Epithelial cell of esophagus (primary cell): ENCODE results near the gene ATXN7L1.

Source experiments
- DNase-seq: peaks from one replicate; pipeline ENCODE4 v3.0.0; 2010; ENCODE audit warnings: low read depth
- H3K4me3 ChIP-seq: 2 replicates; pipeline ENCODE4 v1.5.1; 2011; ENCODE audit warnings: mild to moderate bottlenecking, low read length, control low read depth
- TF ChIP-seq, protein P1 (sequence below): IDR thresholded peaks from 2 replicates; pipeline ENCODE4 v1.5.1; 2011; ENCODE audit warnings: low read depth, mild to moderate bottlenecking, low read length, control low read depth, inconsistent platforms; ENCODE audit not compliant: insufficient read depth; ENCODE audit errors: missing control alignments

ATXN7L1 gene

DNA sequence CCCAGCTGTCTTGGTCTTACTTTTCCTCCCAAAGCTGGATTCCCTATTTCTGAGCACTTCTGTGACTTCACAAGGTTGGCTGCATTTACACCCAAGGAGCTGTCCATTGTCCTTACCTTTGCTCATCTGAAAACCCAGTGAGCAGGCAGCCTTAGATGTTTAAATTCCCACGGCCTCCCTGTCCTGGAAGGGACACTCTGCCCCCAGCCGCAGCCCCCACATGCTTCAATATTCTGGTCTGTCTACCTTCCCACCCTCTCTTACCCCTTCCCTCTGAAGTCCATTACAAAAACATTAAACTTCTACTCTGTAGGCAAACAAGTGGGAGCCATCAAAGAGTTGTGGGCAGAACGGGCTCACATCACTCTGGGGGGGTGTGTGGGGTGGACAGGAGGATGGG, 221.3 kb downstream of the ATXN7L1 start:
- DNase-seq: peak; percentile 50
- TF ChIP-seq, protein P1, sequence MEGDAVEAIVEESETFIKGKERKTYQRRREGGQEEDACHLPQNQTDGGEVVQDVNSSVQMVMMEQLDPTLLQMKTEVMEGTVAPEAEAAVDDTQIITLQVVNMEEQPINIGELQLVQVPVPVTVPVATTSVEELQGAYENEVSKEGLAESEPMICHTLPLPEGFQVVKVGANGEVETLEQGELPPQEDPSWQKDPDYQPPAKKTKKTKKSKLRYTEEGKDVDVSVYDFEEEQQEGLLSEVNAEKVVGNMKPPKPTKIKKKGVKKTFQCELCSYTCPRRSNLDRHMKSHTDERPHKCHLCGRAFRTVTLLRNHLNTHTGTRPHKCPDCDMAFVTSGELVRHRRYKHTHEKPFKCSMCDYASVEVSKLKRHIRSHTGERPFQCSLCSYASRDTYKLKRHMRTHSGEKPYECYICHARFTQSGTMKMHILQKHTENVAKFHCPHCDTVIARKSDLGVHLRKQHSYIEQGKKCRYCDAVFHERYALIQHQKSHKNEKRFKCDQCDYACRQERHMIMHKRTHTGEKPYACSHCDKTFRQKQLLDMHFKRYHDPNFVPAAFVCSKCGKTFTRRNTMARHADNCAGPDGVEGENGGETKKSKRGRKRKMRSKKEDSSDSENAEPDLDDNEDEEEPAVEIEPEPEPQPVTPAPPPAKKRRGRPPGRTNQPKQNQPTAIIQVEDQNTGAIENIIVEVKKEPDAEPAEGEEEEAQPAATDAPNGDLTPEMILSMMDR: no peak
- H3K4me3 ChIP-seq: no peak overlapping the region

DNA sequence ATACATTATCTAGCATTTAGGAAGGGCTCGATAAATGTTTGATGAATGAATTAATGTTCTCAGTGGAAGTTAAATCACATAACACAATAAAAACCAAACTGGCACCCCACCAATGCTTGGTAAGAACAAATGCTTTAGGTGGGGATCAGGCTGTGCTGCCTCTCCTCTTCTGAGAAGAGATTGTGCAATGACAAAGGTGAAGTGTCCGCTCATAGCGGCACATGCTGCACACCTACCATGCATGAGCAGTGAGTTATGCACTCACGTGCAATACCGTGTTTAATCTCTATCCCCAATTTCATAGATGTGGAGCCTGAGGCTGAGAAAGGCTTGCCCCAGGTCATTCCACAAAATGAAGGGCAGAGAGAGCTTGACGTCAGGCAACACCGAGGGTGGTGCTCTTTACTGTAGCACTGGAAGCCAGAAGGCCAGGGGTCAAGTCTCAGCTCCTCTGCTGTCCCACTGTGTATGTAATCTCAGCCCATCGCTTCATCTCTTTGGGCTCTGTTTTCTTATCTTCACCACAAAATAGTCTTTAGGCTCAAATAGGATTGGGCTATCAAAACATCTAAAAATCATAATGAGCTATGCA, 222.2 kb downstream of the ATXN7L1 start:
- H3K4me3 ChIP-seq: no peak overlapping the region
- no peak for DNase-seq
- TF ChIP-seq, protein P1: no peak

DNA sequence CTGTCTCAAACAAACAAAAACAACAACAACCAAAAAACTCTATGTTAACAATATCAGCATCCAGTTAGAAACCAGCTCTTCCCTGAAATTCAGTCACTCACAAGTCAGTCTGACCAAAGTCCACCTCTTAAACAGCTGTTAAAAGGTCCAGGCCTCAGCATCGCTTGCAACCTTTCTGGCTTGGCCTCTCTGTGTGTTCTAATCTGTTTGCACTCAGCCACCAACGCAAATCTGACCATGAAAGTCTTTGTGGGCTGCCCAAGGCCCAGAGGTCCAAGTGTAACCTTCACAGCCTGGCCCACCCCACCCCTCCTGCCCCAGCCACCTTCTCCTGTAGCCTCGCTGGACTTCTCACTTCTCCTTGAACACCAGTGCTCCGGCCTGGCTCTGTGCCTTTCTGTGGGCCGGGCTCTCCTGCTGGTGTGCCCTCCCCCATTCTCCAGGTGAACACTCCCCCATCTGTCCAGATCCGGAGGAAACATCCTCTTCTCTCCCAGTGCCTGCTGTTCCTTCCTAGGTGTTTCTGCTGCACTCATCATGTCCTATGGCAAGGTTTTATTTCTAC, 222.9 kb downstream of the ATXN7L1 start:
- TF ChIP-seq, protein P1: no peak
- H3K4me3 ChIP-seq: no peak overlapping the region

DNA sequence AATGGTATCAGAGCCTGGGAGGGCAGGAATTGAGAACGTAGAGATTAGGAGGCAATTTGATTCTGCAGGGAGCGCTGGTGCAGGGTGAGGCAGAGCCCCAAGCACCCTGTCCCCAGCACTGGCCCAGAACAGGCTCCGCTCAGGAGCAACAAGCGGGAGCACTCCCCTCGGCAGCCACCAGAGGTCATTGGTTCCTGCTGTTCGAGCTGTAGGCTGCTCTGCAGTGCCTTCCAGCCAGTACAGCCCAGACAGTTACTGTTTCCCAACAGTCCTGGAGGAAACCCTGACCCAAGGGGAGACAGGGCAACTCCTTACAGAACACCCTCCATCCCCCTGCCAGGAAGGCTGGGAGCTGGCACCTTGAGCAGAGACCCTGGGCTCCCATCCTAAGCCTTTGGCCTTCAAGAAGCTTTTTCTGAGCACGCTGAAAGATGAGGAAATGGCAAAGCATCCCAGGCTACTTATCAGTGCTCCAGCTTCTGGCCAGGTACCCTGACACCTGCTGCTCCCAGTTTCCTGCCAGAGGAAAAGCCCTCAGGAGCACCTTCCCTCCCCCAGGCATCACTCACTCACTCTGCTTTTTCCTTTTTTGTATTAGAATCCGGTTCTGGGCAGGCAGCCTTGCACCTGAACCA, 223.9 kb downstream of the ATXN7L1 start:
- no peak overlapping the region for H3K4me3 ChIP-seq
- DNase-seq: peak; percentile 77
- TF ChIP-seq, protein P1: peak; percentile 94

More for the DNA sequence above, 222.9 kb downstream of the ATXN7L1 start:
- no peak for DNase-seq

DNA sequence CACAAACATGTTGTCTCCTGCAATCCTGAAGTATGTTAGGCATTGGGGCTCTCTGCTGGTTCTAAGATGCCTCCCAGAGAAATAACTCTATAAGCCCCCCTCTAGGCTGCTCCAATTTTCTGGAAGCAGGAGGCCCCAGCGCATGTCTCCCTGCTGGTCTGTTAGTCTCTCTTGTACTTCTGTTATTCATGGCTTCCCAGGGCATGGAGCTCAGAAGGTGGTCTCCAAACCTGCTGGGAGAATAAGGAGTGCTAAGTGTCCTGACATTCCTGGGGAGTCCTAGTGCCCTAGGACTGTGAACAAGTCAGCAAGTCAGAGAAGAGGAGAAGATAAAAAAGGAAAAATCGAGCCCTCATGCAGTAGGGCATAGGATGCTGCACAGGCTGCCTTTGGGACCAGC, 224.6 kb downstream of the ATXN7L1 start:
- no peak for DNase-seq
- TF ChIP-seq, protein P1: no peak

DNA sequence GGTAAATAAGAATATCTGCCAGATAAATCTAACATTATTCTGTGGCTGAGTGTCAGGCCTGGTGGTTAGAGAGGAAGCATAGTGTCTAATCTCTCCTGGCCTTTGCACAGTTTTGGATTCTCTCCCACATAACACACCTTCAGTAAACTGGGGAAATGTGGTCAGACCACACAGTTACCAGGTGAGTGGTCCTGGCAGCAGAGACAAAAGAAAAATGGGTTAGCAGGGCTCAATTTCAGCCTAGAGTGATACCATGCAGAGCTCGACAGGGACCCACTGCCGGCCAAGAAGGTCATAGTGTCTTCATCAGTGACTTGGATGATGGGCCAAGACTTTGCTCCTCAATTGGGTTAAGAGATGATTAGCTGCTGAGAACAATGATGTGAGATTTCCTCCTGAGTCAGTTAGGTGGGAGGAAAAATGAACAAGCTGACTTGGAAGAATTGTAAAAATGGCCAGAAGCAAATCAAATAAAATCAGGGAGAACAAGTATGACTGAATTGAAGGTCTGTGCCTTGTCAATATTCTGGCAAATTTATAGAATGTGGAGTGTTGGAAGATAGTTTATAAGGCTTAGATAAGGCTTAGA, 225.9 kb downstream of the ATXN7L1 start:
- DNase-seq: no peak
- TF ChIP-seq, protein P1: no peak

More for the DNA sequence above, 224.6 kb downstream of the ATXN7L1 start:
- no peak overlapping the region for H3K4me3 ChIP-seq

More for the DNA sequence above, 225.9 kb downstream of the ATXN7L1 start:
- H3K4me3 ChIP-seq: no peak overlapping the region
